Erythroblast (primary cell): ENCODE results near the gene GSC.
"Not testable (repeated sequence)": the region's sequence is repeated elsewhere in the genome, so short reads cannot be mapped to it uniquely, and the experiment has no call there.

ENCODE experiments used
- DNase-seq, 2 experiments: peaks; one replicate each; lab custom pipeline; 2025; lab: John Stamatoyannopoulos, UW
- GATA1 ChIP-seq: IDR thresholded peaks from 2 replicates; pipeline ENCODE4 v1.6.1; 2011; ENCODE audit warnings: low read depth, mild to moderate bottlenecking, control low read depth, low read length, moderate library complexity
- POLR2A ChIP-seq: IDR thresholded peaks from 2 replicates; pipeline ENCODE4 v1.6.1; 2011; ENCODE audit warnings: mild to moderate bottlenecking, low read length

Gene GSC

DNA sequence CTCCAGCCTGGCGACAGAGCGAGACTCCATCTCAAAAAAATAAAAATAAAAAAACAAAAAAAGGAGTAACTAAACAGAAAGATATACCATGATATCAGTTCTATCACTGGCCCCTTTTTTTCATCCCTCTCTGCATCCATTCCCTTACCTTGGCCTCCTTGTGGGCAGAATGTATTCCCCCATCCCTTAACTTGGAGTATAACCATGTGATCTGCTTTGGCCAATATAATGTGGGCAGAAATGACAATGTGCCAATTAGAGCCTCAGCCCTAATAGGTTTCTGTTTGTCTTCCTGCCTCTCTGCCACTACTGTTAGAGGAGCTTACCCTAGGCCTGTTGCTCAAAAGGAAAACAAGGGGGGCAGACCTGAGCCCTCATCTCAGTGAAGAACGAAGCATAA lies 23.8 kb downstream of the GSC start:
- DNase-seq = no peak
- TF ChIP-seq GATA1 (no peak), POLR2A (no peak)

GRCh38 chr14:94738751-94739150 lies 31.2 kb downstream of the GSC start:
- no peak for DNase-seq

DNA sequence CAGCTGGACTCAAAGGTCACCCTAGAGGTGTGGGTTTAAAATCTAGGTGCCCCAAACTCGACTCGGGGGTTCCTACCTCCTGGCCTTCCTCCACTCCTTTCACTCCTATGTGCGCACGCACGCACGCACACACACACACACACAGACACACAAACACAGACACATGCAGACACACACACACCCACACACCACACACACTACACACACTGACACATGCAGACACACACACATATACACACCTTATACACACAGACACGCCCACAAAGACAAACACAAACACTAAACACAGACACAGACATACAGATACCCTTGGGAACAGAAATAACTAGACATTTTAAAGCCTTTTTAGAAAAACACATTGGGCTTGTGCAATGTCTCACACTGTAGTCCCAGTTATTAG lies 31.8 kb downstream of the GSC start:
- TF ChIP-seq POLR2A (no peak), GATA1 (no peak)
- DNase-seq = no peak

More at GRCh38 chr14:94738751-94739150, 31.2 kb downstream of the GSC start:
- TF ChIP-seq POLR2A = no peak
- TF ChIP-seq GATA1 = no peak

DNA sequence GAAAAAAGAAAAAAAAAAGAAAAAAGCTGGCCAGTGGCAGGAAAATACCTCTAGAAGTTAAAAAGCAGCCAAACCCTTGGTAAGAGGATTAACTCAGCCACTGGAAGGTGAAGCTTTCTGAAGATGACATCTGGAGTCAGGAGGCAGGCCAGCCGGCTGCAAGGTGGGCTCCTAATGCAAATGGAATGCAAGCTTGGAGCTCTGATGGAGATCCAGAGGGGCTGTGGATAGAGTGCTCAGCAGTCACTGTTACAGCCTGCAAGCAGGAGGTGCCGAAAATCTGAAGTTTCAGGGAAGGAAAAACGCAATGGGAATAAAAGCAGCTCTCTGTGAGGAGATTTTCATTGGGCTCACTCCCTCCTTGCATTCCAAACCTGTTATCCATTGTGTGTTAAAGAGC lies 41.0 kb downstream of the GSC start:
- no peak for TF ChIP-seq POLR2A
- DNase-seq = no peak

GRCh38 chr14:94728440-94728839 lies 41.5 kb downstream of the GSC start:
- not testable (repeated sequence) for DNase-seq

DNA sequence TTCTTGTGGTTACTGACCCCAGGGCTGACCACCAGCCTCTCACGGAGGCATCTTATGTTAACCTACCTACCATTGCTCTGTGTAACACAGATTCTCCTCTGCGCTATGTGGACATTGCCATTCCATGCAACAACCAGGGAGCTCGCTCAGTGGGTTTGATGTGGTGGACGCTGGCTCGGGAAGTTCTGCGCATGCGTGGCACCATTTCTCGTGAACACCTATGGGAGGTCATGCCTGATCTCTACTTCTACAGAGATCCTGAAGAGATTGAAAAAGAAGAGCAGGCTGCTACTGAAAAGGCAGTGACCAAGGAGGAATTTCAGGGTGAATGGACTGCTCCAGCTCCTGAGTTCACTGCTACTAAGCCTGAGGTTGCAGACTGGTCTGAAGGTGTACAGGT lies 43.3 kb downstream of the GSC start:
- not testable (repeated sequence) for DNase-seq

DNA sequence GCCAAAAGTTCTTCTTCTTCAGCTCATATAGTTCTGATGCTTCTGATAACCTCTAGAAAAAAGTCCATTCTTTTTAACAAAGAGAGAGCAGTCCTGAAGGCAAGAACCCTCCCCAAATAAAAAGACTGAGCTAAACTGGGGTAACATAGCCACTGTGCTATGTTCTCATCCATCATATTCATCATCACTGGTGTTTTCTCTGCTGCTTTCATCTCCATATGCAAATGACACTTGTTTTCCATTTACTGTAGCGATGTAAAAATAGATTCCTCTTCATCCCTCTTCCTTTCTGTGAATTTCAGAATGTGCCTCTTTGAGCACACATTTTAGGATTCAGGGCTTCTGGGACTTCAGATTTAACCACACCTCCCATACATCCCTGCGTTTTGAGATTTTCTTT lies 44.9 kb downstream of the GSC start:
- TF ChIP-seq POLR2A (no peak), GATA1 (no peak)
- DNase-seq = no peak

DNA sequence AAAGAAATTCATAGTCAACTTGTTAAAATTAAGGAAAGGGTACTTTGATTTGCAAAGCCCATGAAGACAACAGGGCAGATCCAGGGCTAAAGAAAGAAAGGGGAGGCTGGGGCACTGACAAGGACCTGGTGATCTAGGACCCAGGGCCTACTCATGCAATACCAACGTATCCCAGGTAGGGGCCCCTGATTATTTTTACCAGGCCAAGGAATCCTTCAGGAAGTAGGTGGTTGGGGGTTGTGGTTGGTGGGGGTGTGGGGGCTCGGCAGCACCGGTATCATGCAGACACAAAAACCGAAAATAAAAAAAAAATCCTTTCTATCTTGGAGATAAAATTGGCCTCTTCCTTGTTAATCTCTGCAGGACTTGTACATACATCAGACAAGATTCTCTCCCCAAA lies 47.5 kb downstream of the GSC start:
- no peak for DNase-seq
- TF ChIP-seq GATA1 = no peak
